Activated CD8-positive, alpha-beta memory T cell treated with anti-CD3 and anti-CD28 coated beads, Interleukin-2, amount 50 U/mL, for 1 hour (primary cell): ENCODE results near the gene IFI44.

Experiments used
- DNase-seq: peaks from one replicate; pipeline ENCODE4 v3.0.0-alpha.2; 2020; ENCODE audit errors: extremely low read depth

Gene IFI44

DNA sequence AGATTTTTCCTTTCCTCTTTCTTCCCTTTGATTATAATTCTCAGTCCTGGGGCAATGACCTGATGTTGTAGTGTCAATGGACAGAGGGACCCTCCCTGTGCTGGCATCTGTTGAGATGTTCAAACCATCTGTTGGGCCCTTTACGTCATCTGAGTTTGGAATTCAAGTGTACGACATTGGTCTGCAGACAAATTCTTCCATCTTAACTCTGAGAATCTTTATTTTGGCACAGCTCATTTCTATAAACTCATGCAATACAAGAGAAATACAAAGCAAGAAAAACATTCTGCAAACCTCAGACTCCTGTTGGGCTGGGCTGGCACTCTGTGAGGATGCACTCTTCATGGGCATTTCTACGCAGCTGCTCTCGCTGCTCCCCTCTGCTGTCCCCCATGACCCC, 54.2 kb downstream of the IFI44 start:
- DNase-seq = no peak

DNA sequence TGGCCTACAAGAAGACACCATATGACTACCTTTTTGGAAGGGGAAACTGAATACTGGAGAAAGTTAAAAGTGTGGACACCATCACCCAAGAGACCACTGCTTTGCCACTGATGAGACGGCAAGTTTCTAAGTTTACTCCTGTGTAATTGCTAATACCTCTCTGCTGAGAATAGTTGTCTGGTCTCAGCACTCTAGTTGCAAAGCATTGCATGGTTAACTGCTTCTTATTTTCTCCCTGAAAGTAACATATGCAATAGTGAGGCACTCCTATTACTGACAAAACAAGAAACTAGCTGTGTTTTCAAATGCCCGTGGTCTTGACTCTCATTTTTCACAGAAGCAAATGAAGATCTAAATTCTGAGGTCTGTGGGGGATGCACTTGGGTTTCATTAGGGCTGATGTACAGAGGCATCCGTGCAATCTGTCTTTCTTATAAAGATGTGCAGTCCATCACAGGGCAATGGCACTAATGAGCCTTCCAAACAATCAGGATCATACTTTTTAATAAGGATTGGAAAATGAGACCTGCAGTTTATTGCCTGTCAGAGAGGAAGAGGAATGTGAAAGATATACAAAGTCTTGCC, 62.9 kb downstream of the IFI44 start:
- no peak for DNase-seq

DNA sequence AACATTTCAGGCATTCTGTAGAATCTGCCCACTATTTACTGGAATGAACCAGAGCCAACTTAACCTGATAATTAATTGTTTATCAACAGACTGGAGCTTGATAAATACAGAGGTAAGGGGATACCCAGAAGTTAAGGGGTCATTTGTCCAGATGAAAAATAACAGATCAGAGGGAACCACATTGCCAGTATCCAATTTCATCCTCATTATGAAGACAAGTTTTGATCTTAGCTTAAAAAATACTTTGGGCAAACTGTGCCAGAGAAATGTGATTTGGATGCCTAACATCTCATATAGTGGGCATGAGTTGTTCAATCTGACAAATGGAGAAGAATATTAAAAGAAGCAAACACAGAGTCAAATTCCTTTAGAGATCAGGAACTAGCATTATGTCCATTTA, 63.7 kb downstream of the IFI44 start:
- DNase-seq = no peak
